Large intestine (tissue), 3 donors: ENCODE results near the gene PTGES3. TPM values are rescaled to one million over a fixed set of nuclear protein-coding genes. Genes with fewer than 3 reads are reported as not detected.

ENCODE experiments used
- DNase-seq, 2 donors: peaks; one replicate each; pipeline versions ENCODE4 v3.0.0 to v3.0.0-alpha.2; 2013
- H3K27ac ChIP-seq: one replicate; pipeline ENCODE4 v1.5.1; 2013; ENCODE audit warnings: low read length
- H3K27me3 ChIP-seq: 2 replicates; pipeline ENCODE4 v1.6.1; 2013; ENCODE audit warnings: low read length; ENCODE audit not compliant: control insufficient read depth, insufficient read depth
- H3K36me3 ChIP-seq: 2 replicates; pipeline ENCODE4 v1.6.1; 2013; ENCODE audit warnings: low read length; ENCODE audit not compliant: control insufficient read depth, insufficient read depth
- H3K4me1 ChIP-seq: one replicate; pipeline ENCODE4 v1.6.1; 2013; ENCODE audit warnings: low read length; ENCODE audit not compliant: control insufficient read depth, insufficient read depth
- H3K4me3 ChIP-seq: one replicate; pipeline ENCODE4 v1.5.1; 2013; ENCODE audit warnings: low read length
- H3K9me3 ChIP-seq: one replicate; pipeline ENCODE4 v1.6.1; 2013; ENCODE audit warnings: mild to moderate bottlenecking, low read depth, low read length, moderate library complexity; ENCODE audit not compliant: control insufficient read depth
- WGBS: methylation state at CpG from one replicate; pipeline ENCODE4 v1.1.5; 2013; ENCODE audit warnings: low lambda C conversion rate; ENCODE audit not compliant: insufficient coverage; 5-methylcytosine and 5-hydroxymethylcytosine counted together
- polyA plus RNA-seq: library from polyadenylated mRNA; unstranded; fragments of 120-200 nt; gene quantifications from one replicate; pipeline ENCODE4 v1.2.1, GENCODE V29; 2013

Gene PTGES3
- polyA plus RNA-seq, 1 donor: 238 TPM

- peak; percentile 99 to 100 for DNase-seq
- Histone ChIP-seq H3K4me3 (peak overlapping the region; percentile 84), H3K4me1 (peaks cover 29% of the 10 kb centered on the region), H3K27me3 (no peaks in the 10 kb centered on the region), H3K36me3 (peaks cover 42% of the 10 kb centered on the region), H3K9me3 (no peaks in the 10 kb centered on the region), H3K27ac (peak overlapping the region; percentile 97)
- no CpG with 5 or more reads among the region's 12 CpGs for WGBS
Observed at GRCh38 chr12:56636675-56637540, 51.2 kb downstream of the PTGES3 start.

- peak; percentile 89 to 97 for DNase-seq
- Histone ChIP-seq H3K27ac (peak overlapping the region; percentile 97), H3K36me3 (peaks cover 35% of the 10 kb centered on the region), H3K27me3 (no peaks in the 10 kb centered on the region), H3K4me3 (peak overlapping the region; percentile 84), H3K9me3 (no peaks in the 10 kb centered on the region), H3K4me1 (peaks cover 32% of the 10 kb centered on the region)
- WGBS: 0% methylated on average over 1 of the region's 20 CpGs
Observed at GRCh38 chr12:56635806-56636674, 52.0 kb downstream of the PTGES3 start.

GRCh38 chr12:56634837-56635791, 53.0 kb downstream of the PTGES3 start:
- Histone ChIP-seq H3K27me3 (no peaks in the 10 kb centered on the region), H3K9me3 (no peaks in the 10 kb centered on the region), H3K4me1 (peaks cover 39% of the 10 kb centered on the region), H3K4me3 (peak overlapping the region; percentile 84), H3K36me3 (peaks cover 26% of the 10 kb centered on the region), H3K27ac (peak overlapping the region; percentile 97)
- no CpG with 5 or more reads among the region's 47 CpGs for WGBS
- DNase-seq: peak; percentile 80 to 89

- no CpG with 5 or more reads among the region's 27 CpGs for WGBS
- peaks cover 39% of the 10 kb centered on the region for H3K4me1 ChIP-seq
Observed at GRCh38 chr12:56634242-56634836, 53.7 kb downstream of the PTGES3 start.

GRCh38 chr12:56633468-56634241, 54.4 kb downstream of the PTGES3 start:
- H3K36me3 ChIP-seq: peaks cover 11% of the 10 kb centered on the region
- WGBS: no CpG with 5 or more reads among the region's 12 CpGs
- DNase-seq: no peak
- peak overlapping the region; percentile 97 for H3K27ac ChIP-seq
- H3K4me3 ChIP-seq: peak overlapping the region; percentile 84
- H3K27me3 ChIP-seq: no peaks in the 10 kb centered on the region
- no peaks in the 10 kb centered on the region for H3K9me3 ChIP-seq
- peaks cover 39% of the 10 kb centered on the region for H3K4me1 ChIP-seq

More at GRCh38 chr12:56634242-56634836, 53.7 kb downstream of the PTGES3 start:
- H3K27ac ChIP-seq: peak overlapping the region; percentile 97
- H3K4me3 ChIP-seq: peak overlapping the region; percentile 84
- peaks cover 18% of the 10 kb centered on the region for H3K36me3 ChIP-seq
- no peaks in the 10 kb centered on the region for H3K27me3 ChIP-seq
- DNase-seq: peak; percentile 70 to 88
- no peaks in the 10 kb centered on the region for H3K9me3 ChIP-seq

GRCh38 chr12:56632701-56633467, 55.2 kb downstream of the PTGES3 start:
- Histone ChIP-seq H3K27me3 (no peaks in the 10 kb centered on the region), H3K36me3 (peaks cover 4% of the 10 kb centered on the region), H3K27ac (no peak overlapping the region), H3K9me3 (no peaks in the 10 kb centered on the region), H3K4me3 (no peak overlapping the region), H3K4me1 (peaks cover 42% of the 10 kb centered on the region)
- DNase-seq: no peak
- no CpG with 5 or more reads among the region's 4 CpGs for WGBS

- DNase-seq: peak; percentile 74 to 82
- Histone ChIP-seq H3K27me3 (no peaks in the 10 kb centered on the region), H3K4me1 (peaks cover 39% of the 10 kb centered on the region), H3K36me3 (peaks cover 2% of the 10 kb centered on the region), H3K27ac (peak overlapping the region; percentile 25), H3K4me3 (no peak overlapping the region), H3K9me3 (no peaks in the 10 kb centered on the region)
- WGBS: no CpG with 5 or more reads among the region's 13 CpGs
Observed at GRCh38 chr12:56631790-56632700, 56.0 kb downstream of the PTGES3 start.

GRCh38 chr12:56630180-56630632, 57.9 kb downstream of the PTGES3 start, which contains the start of gene BAZ2A:
TSS of gene BAZ2A (minus strand) at chr12:56630326. CDS start at chr12:56617530, 12,796 bp downstream.
- H3K4me1 ChIP-seq: peaks cover 34% of the 10 kb centered on the region
- H3K27me3 ChIP-seq: no peaks in the 10 kb centered on the region
- peak; percentile 83 to 90 for DNase-seq
- H3K27ac ChIP-seq: peak within 1 kb of the TSS; percentile 94
- no CpG with 5 or more reads among the region's 31 CpGs for WGBS
- peak within 1 kb of the TSS; percentile 96 for H3K4me3 ChIP-seq
- H3K9me3 ChIP-seq: no peaks in the 10 kb centered on the region
- H3K36me3 ChIP-seq: peaks cover 5% of the 10 kb centered on the region
